ENCODE data around the gene NSMCE4A. TPM values are rescaled to one million over a fixed set of nuclear protein-coding genes. Genes with fewer than 3 reads are reported as not detected.

NSMCE4A gene
- total and polyA plus RNA-seq, 2 donors (not counting 3 experiments of a cell fraction or from before 2014, with no cell fraction given), result 36.8 to 51.0 TPM

- DNase-seq (ENCODE audit: low read depth, low spot score), result no peak
- ChIA-PET POLR2A (no interaction called here), CTCF (interaction anchor here (0.6 to 1.0 kb wide), 2 partner anchors 30 to 42 kb away, joined by 3 read pairs; no protein-coding TSS in a partner anchor)
- no peak overlapping the region for H3K4me2 ChIP-seq (ENCODE audit: insufficient read depth, low read length)
- no peak for FAIRE-seq
- no peak overlapping the region for H3K9ac ChIP-seq (replicated peaks; ENCODE audit: extremely low read depth, insufficient read depth, low read length)
- H3K4me1 ChIP-seq (ENCODE audit: control insufficient read depth, extremely low read depth, insufficient read depth, low read length), result no peaks in the 10 kb centered on the region
- H3K27me3 ChIP-seq (ENCODE audit: control insufficient read depth in 2 of 2, insufficient read depth in 2 of 2, low read length in 2 of 2), result no peaks in the 10 kb centered on the region
- intact Hi-C loops (cut with micrococcal nuclease), result no loop called here
- H3K9me1 ChIP-seq (replicated peaks; ENCODE audit: control insufficient read depth, extremely low read depth, insufficient read depth, low read length), result no peaks in the 10 kb centered on the region
- H3K79me2 ChIP-seq (ENCODE audit: control insufficient read depth, insufficient read depth, low read length), result no peaks in the 10 kb centered on the region
- dilution Hi-C loops (cut with MboI; ENCODE audit: extremely low pct_ligation_motif_present, low sequenced_read_pairs), result no loop called here
- no peak overlapping the region for H2AFZ ChIP-seq (ENCODE audit: low read depth, low read length)
- no peaks in the 10 kb centered on the region for H3K36me3 ChIP-seq (ENCODE audit: control insufficient read depth in 2 of 2, extremely low read depth in 1 of 2, insufficient read depth in 2 of 2, low read length in 2 of 2)
- H3K9me3 ChIP-seq (replicated peaks; ENCODE audit: control insufficient read depth, insufficient read depth, low read length), result no peaks in the 10 kb centered on the region
- H3K4me3 ChIP-seq (replicated peaks in 1 of 3; ENCODE audit: insufficient read depth in 1 of 3, low read depth in 1 of 3, low read length in 3 of 3), result no peak overlapping the region
- H4K20me1 ChIP-seq (replicated peaks; ENCODE audit: control insufficient read depth, extremely low read depth, insufficient read depth, low read length), result no peaks in the 10 kb centered on the region
- no TSS peak for BruUV-seq (replicated peaks)
- H3K27ac ChIP-seq (ENCODE audit: insufficient read depth, low read depth, low read length), result no peak overlapping the region
- TF ChIP-seq FOS (IDR thresholded peaks at IDR 0.05; ENCODE audit: borderline replicate concordance, insufficient read depth, low read length), result no peak
- TF ChIP-seq POLR2AphosphoS5 (IDR thresholded peaks at IDR 0.05; ENCODE audit: insufficient read depth, low read depth, low read length), result no peak
These were observed 37.7 kb upstream of the NSMCE4A start for GRCh38 chr10:122012731-122013130.

GRCh38 chr10:122010405-122011050 lies 35.5 kb upstream of the NSMCE4A start:
- H3K27ac ChIP-seq (ENCODE audit: insufficient read depth, low read depth, low read length), result no peak overlapping the region
- no TSS peak for BruUV-seq (replicated peaks)
- no peak for DNase-seq (ENCODE audit: low read depth, low spot score)

More at GRCh38 chr10:122010405-122011050, 35.5 kb upstream of the NSMCE4A start:
- no peak overlapping the region for H2AFZ ChIP-seq (ENCODE audit: low read depth, low read length)
- H3K9me3 ChIP-seq (replicated peaks; ENCODE audit: control insufficient read depth, insufficient read depth, low read length), result no peaks in the 10 kb centered on the region
- H3K4me2 ChIP-seq (ENCODE audit: insufficient read depth, low read length), result no peak overlapping the region
- no peak for FAIRE-seq
- dilution Hi-C loops (cut with MboI; ENCODE audit: extremely low pct_ligation_motif_present, low sequenced_read_pairs), result no loop called here
- H4K20me1 ChIP-seq (replicated peaks; ENCODE audit: control insufficient read depth, extremely low read depth, insufficient read depth, low read length), result no peaks in the 10 kb centered on the region
- no peaks in the 10 kb centered on the region for H3K4me1 ChIP-seq (ENCODE audit: control insufficient read depth, extremely low read depth, insufficient read depth, low read length)
- ChIA-PET CTCF (interaction anchor here (1.0 to 1.3 kb wide), 2 partner anchors 11 to 41 kb away, joined by 3 read pairs; no protein-coding TSS in a partner anchor), POLR2A (no interaction called here)
- H3K79me2 ChIP-seq (ENCODE audit: control insufficient read depth, insufficient read depth, low read length), result no peaks in the 10 kb centered on the region
- no peaks in the 10 kb centered on the region for H3K9me1 ChIP-seq (replicated peaks; ENCODE audit: control insufficient read depth, extremely low read depth, insufficient read depth, low read length)
- H3K4me3 ChIP-seq (replicated peaks in 1 of 3; ENCODE audit: insufficient read depth in 1 of 3, low read depth in 1 of 3, low read length in 3 of 3), result no peak overlapping the region
- no peak overlapping the region for H3K9ac ChIP-seq (replicated peaks; ENCODE audit: extremely low read depth, insufficient read depth, low read length)
- intact Hi-C loops (cut with micrococcal nuclease), result no loop called here
- TF ChIP-seq JUN (IDR thresholded peaks at IDR 0.05; ENCODE audit: borderline replicate concordance, insufficient read depth, insufficient read length, low read depth), result no peak
- no peaks in the 10 kb centered on the region for H3K36me3 ChIP-seq (ENCODE audit: control insufficient read depth in 2 of 2, extremely low read depth in 1 of 2, insufficient read depth in 2 of 2, low read length in 2 of 2)
- no peaks in the 10 kb centered on the region for H3K27me3 ChIP-seq (ENCODE audit: control insufficient read depth in 2 of 2, insufficient read depth in 2 of 2, low read length in 2 of 2)

Measured in endothelial cell of umbilical vein (primary cell).